GM11168 (cell line): ENCODE results near the gene ELL2.
"Not testable (repeated sequence)": the region's sequence is repeated elsewhere in the genome, so short reads cannot be mapped to it uniquely, and the experiment has no call there.

Source experiments
- in situ Hi-C: fragments of 300-500 bp; cut with MboI; formaldehyde crosslinking; loops from one replicate; pipeline ENCODE4 v1.12.0; 2022; ENCODE audit warnings: low sequenced_read_pairs; ENCODE audit not compliant: unreplicated experiment

The ELL2 gene

GRCh38 chr5:95935553-95936100 is 26.0 kb downstream of the ELL2 start:
- in situ Hi-C loops: no loop called here

- in situ Hi-C loops: no loop called here
Observed at GRCh38 chr5:95934207-95934804, 27.3 kb downstream of the ELL2 start.

GRCh38 chr5:95932941-95933340 is 28.7 kb downstream of the ELL2 start:
- in situ Hi-C loops: no loop called here

- in situ Hi-C loops: no loop called here
Observed at GRCh38 chr5:95931079-95931833, 30.4 kb downstream of the ELL2 start.

- in situ Hi-C loops: no loop called here
Observed at GRCh38 chr5:95930141-95930930, 31.3 kb downstream of the ELL2 start.

GRCh38 chr5:95928724-95929253 is 32.9 kb downstream of the ELL2 start:
- in situ Hi-C loops: no loop called here

- in situ Hi-C loops: no loop called here
Observed at GRCh38 chr5:95927927-95928723, 33.5 kb downstream of the ELL2 start.

GRCh38 chr5:95927300-95927699 is 34.4 kb downstream of the ELL2 start:
- in situ Hi-C loops: not testable (repeated sequence)

- in situ Hi-C loops: no loop called here
Observed at GRCh38 chr5:95925939-95926338, 35.7 kb downstream of the ELL2 start.

GRCh38 chr5:95925378-95925744 is 36.3 kb downstream of the ELL2 start:
- in situ Hi-C loops: no loop called here

- in situ Hi-C loops: no loop called here
Observed at GRCh38 chr5:95924720-95925377, 36.8 kb downstream of the ELL2 start.

GRCh38 chr5:95923918-95924544 is 37.6 kb downstream of the ELL2 start:
- in situ Hi-C loops: no loop called here

- in situ Hi-C loops: no loop called here
Observed at GRCh38 chr5:95922798-95923197, 38.9 kb downstream of the ELL2 start.

GRCh38 chr5:95921501-95921900 is 40.1 kb downstream of the ELL2 start:
- in situ Hi-C loops: no loop called here

GRCh38 chr5:95920822-95921221 is 40.8 kb downstream of the ELL2 start:
- in situ Hi-C loops: no loop called here

GRCh38 chr5:95919658-95920057 is 42.0 kb downstream of the ELL2 start:
- in situ Hi-C loops: no loop called here

GRCh38 chr5:95918421-95919006 is 43.1 kb downstream of the ELL2 start:
- in situ Hi-C loops: no loop called here

GRCh38 chr5:95917207-95917606 is 44.4 kb downstream of the ELL2 start:
- in situ Hi-C loops: no loop called here

- in situ Hi-C loops: no loop called here
Observed at GRCh38 chr5:95916687-95917085, 45.0 kb downstream of the ELL2 start.
